Calu3 (cell line): ENCODE results near the gene PPP6R2. TPM values are rescaled to one million over a fixed set of nuclear protein-coding genes. Genes with fewer than 3 reads are reported as not detected.
"Not testable (repeated sequence)": the region's sequence is repeated elsewhere in the genome, so short reads cannot be mapped to it uniquely, and the experiment has no call there.

ENCODE experiments used
- BruUV-seq: library from RNA; stranded (reverse); fragments of 400-500 nt; replicated peaks from 2 replicates; lab custom pipeline; 2021; lab: Mats Ljungman, UMichigan
- CTCF ChIA-PET: fragments of 300-600 bp; sonication (Branson Sonifier 250); formaldehyde crosslinking; loops from one replicate; lab custom pipeline; 2022; ENCODE audit warnings: antibody characterized with exemption; lab: Charles Lee
- DNase-seq: peaks from one replicate; pipeline ENCODE4 v3.0.0; 2022
- H3K27ac Mint-ChIP-seq: one replicate; pipeline ENCODE4 v1.8.0; 2022; ENCODE audit warnings: mixed read lengths; ENCODE audit not compliant: unreplicated experiment
- H3K27me3 Mint-ChIP-seq: one replicate; pipeline ENCODE4 v1.8.0; 2022; ENCODE audit warnings: mixed read lengths; ENCODE audit not compliant: unreplicated experiment
- H3K36me3 Mint-ChIP-seq: one replicate; pipeline ENCODE4 v1.8.0; 2022; ENCODE audit warnings: mild to moderate bottlenecking, moderate library complexity, mixed read lengths; ENCODE audit not compliant: insufficient read depth, unreplicated experiment
- H3K4me1 Mint-ChIP-seq: one replicate; pipeline ENCODE4 v1.8.0; 2022; ENCODE audit warnings: mild to moderate bottlenecking, low read depth, mixed read lengths; ENCODE audit not compliant: unreplicated experiment
- H3K4me3 Mint-ChIP-seq: one replicate; pipeline ENCODE4 v1.8.0; 2022; ENCODE audit warnings: mild to moderate bottlenecking, low read depth, moderate library complexity, mixed read lengths; ENCODE audit not compliant: unreplicated experiment
- H3K9me3 Mint-ChIP-seq: one replicate; pipeline ENCODE4 v1.8.0; 2022; ENCODE audit warnings: low read depth, mixed read lengths; ENCODE audit not compliant: unreplicated experiment
- CTCF ChIP-seq: fragments of 200-600 bp; IDR thresholded peaks from one replicate; pipeline ENCODE4 v1.8.0; 2022; ENCODE audit warnings: antibody characterized with exemption; ENCODE audit not compliant: unreplicated experiment
- intact Hi-C: fragments of 100-400 bp; cut with micrococcal nuclease; formaldehyde crosslinking; loops from one replicate; pipeline ENCODE4 v1.10.0; 2022; ENCODE audit not compliant: unreplicated experiment
- total RNA-seq: library from RNA; stranded (reverse); gene quantifications from 2 replicates; pipeline ENCODE4 v1.2.3, GENCODE V29; 2022

The PPP6R2 gene
- total RNA-seq, 1 experiment from 2014 or later: 47.1 TPM

GRCh38 chr22:50367778-50368500, 24.8 kb downstream of the PPP6R2 start:
- no TSS peak for BruUV-seq
- Mint-ChIP-seq H3K4me1 (no peaks in the 10 kb centered on the region), H3K27ac (no peak overlapping the region), H3K9me3 (no peaks in the 10 kb centered on the region), H3K27me3 (no peaks in the 10 kb centered on the region), H3K36me3 (peaks cover 8% of the 10 kb centered on the region), H3K4me3 (no peak overlapping the region)
- intact Hi-C loops: no loop called here
- no peak for TF ChIP-seq CTCF
- CTCF ChIA-PET: interaction anchor here (0.7 kb wide), 1 partner anchor 83 kb away, joined by 5 read pairs; no protein-coding TSS in a partner anchor
- DNase-seq: no peak

- no peaks in the 10 kb centered on the region for H3K4me1 Mint-ChIP-seq
- no peaks in the 10 kb centered on the region for H3K27me3 Mint-ChIP-seq
- no peak overlapping the region for H3K27ac Mint-ChIP-seq
- CTCF ChIA-PET: no interaction called here
- peaks cover 34% of the 10 kb centered on the region for H3K36me3 Mint-ChIP-seq
- intact Hi-C loops: no loop called here
- no peak overlapping the region for H3K4me3 Mint-ChIP-seq
- TF ChIP-seq CTCF: no peak
- H3K9me3 Mint-ChIP-seq: no peaks in the 10 kb centered on the region
- no TSS peak for BruUV-seq
- DNase-seq: no peak
Observed at GRCh38 chr22:50371101-50371648, 28.0 kb downstream of the PPP6R2 start.

- no peak for DNase-seq
- H3K9me3 Mint-ChIP-seq: no peaks in the 10 kb centered on the region
- CTCF ChIA-PET: no interaction called here
- no peaks in the 10 kb centered on the region for H3K4me1 Mint-ChIP-seq
- intact Hi-C loops: no loop called here
- H3K27me3 Mint-ChIP-seq: no peaks in the 10 kb centered on the region
- H3K4me3 Mint-ChIP-seq: no peak overlapping the region
- no TSS peak for BruUV-seq
- no peak overlapping the region for H3K27ac Mint-ChIP-seq
- TF ChIP-seq CTCF: no peak
- peaks cover 49% of the 10 kb centered on the region for H3K36me3 Mint-ChIP-seq
Observed at GRCh38 chr22:50376085-50376651, 33.0 kb downstream of the PPP6R2 start.

- H3K27ac Mint-ChIP-seq, DNase-seq, H3K4me3 Mint-ChIP-seq, H3K9me3 Mint-ChIP-seq, BruUV-seq, CTCF ChIA-PET, intact Hi-C loops, H3K27me3 Mint-ChIP-seq, H3K4me1 Mint-ChIP-seq: not testable (repeated sequence)
- H3K36me3 Mint-ChIP-seq: peaks cover 25% of the 10 kb centered on the region
Observed at GRCh38 chr22:50381021-50381555, 38.0 kb downstream of the PPP6R2 start.
